Loucy (cell line): Measurements from ENCODE around the gene ALPP.
"Not testable (repeated sequence)": the region's sequence is repeated elsewhere in the genome, so short reads cannot be mapped to it uniquely, and the experiment has no call there.

Source experiments
- H2AFZ ChIP-seq: fragments of 200-600 bp; sonication (generic); 2 replicates; pipeline ENCODE4 v1.6.0; 2016; ENCODE audit warnings: antibody characterized with exemption, mild to moderate bottlenecking, low read length, moderate library complexity
- H3F3A ChIP-seq: fragments of 200-600 bp; 2 replicates; pipeline ENCODE4 v1.6.0; 2016; ENCODE audit warnings: antibody characterized with exemption, low read depth, mild to moderate bottlenecking
- H3K27me3 ChIP-seq: fragments of 200-600 bp; sonication (generic); 2 replicates; pipeline ENCODE4 v1.6.1; 2014; ENCODE audit warnings: low read length, mild to moderate bottlenecking; ENCODE audit not compliant: insufficient read depth, poor library complexity, severe bottlenecking
- H3K36me3 ChIP-seq: fragments of 200-600 bp; sonication (generic); 2 replicates; pipeline ENCODE4 v1.6.1; 2016; ENCODE audit warnings: low read length; ENCODE audit not compliant: insufficient read depth
- H3K4me1 ChIP-seq: fragments of 200-600 bp; sonication (generic); 2 replicates; pipeline ENCODE4 v1.5.1; 2014; ENCODE audit warnings: low read length, mild to moderate bottlenecking; ENCODE audit not compliant: insufficient read depth, poor library complexity, severe bottlenecking
- H3K4me2 ChIP-seq: fragments of 200-600 bp; sonication (generic); 2 replicates; pipeline ENCODE4 v1.6.0; 2014; ENCODE audit warnings: antibody characterized with exemption, low read length, low read depth, mild to moderate bottlenecking; ENCODE audit not compliant: poor library complexity, severe bottlenecking
- H3K4me3 ChIP-seq: fragments of 200-600 bp; sonication (generic); 2 replicates; pipeline ENCODE4 v1.5.1; 2014; ENCODE audit warnings: low read length, mild to moderate bottlenecking, mixed read lengths; ENCODE audit not compliant: poor library complexity, severe bottlenecking
- H3K79me2 ChIP-seq: fragments of 200-600 bp; sonication (generic); 2 replicates; pipeline ENCODE4 v1.6.1; 2014; ENCODE audit warnings: low read length; ENCODE audit not compliant: insufficient read depth
- H3K9ac ChIP-seq: fragments of 200-600 bp; sonication (generic); 2 replicates; pipeline ENCODE4 v1.6.0; 2014; ENCODE audit warnings: mild to moderate bottlenecking, low read depth, low read length, moderate library complexity; ENCODE audit not compliant: poor library complexity, severe bottlenecking
- H3K9me2 ChIP-seq: fragments of 200-600 bp; sonication (generic); replicated peaks from 2 replicates; pipeline ENCODE4 v1.6.1; 2016; ENCODE audit warnings: low read depth, low read length, mixed read lengths
- H3K9me3 ChIP-seq: fragments of 200-600 bp; sonication (generic); 2 replicates; pipeline ENCODE4 v1.6.1; 2014; ENCODE audit warnings: mild to moderate bottlenecking, antibody characterized with exemption, low read length, low read depth; ENCODE audit not compliant: insufficient read depth
- H4K20me1 ChIP-seq: fragments of 200-600 bp; sonication (generic); 2 replicates; pipeline ENCODE4 v1.6.0; 2014; ENCODE audit warnings: antibody characterized with exemption, low read length, mild to moderate bottlenecking; ENCODE audit not compliant: insufficient read depth, poor library complexity, severe bottlenecking
- CTCF ChIP-seq: fragments of 200-600 bp; sonication (generic); conservative IDR thresholded peaks from 2 replicates; pipeline ENCODE4 v1.5.1; 2014; ENCODE audit warnings: mild to moderate bottlenecking, antibody characterized with exemption, low read length
- EZH2phosphoT487 ChIP-seq: fragments of 200-600 bp; IDR thresholded peaks from 2 replicates; pipeline ENCODE4 v1.6.1; 2018; ENCODE audit warnings: antibody characterized with exemption, mild to moderate bottlenecking, moderate library complexity, borderline replicate concordance

The ALPP gene

GRCh38 chr2:232378735-232379151 is at the start of gene ALPP:
Gene ALPP (plus strand): TSS chr2:232378751. CDS start chr2:232378803, 52 bp downstream.
- H3K36me3 ChIP-seq, H3K9me3 ChIP-seq, H2AFZ ChIP-seq, H3K79me2 ChIP-seq, H3F3A ChIP-seq, H3K9me2 ChIP-seq, H3K4me3 ChIP-seq, H3K27me3 ChIP-seq, H3K4me1 ChIP-seq, H3K4me2 ChIP-seq, H4K20me1 ChIP-seq, H3K9ac ChIP-seq: not testable (repeated sequence)

- H3K9me2 ChIP-seq: no peaks in the 10 kb centered on the region
- H2AFZ ChIP-seq: no peak overlapping the region
- no peak for TF ChIP-seq EZH2phosphoT487
- TF ChIP-seq CTCF: no peak
- H3K4me3 ChIP-seq: no peak overlapping the region
- H3K79me2 ChIP-seq: no peaks in the 10 kb centered on the region
- H4K20me1 ChIP-seq: peaks cover 3% of the 10 kb centered on the region
- no peak overlapping the region for H3K4me2 ChIP-seq
- H3K9me3 ChIP-seq: no peaks in the 10 kb centered on the region
- no peaks in the 10 kb centered on the region for H3F3A ChIP-seq
- H3K4me1 ChIP-seq: peaks cover 4% of the 10 kb centered on the region
- no peaks in the 10 kb centered on the region for H3K36me3 ChIP-seq
- H3K9ac ChIP-seq: no peak overlapping the region
- no peaks in the 10 kb centered on the region for H3K27me3 ChIP-seq
These were observed 48.9 kb upstream of the ALPP start for GRCh38 chr2:232329716-232330067.

GRCh38 chr2:232330068-232330999 is 48.2 kb upstream of the ALPP start:
- Histone ChIP-seq H3K79me2 (no peaks in the 10 kb centered on the region), H3K9me2 (no peaks in the 10 kb centered on the region), H3K27me3 (no peaks in the 10 kb centered on the region), H3K4me1 (peaks cover 4% of the 10 kb centered on the region), H3F3A (no peaks in the 10 kb centered on the region), H3K4me2 (no peak overlapping the region), H3K9me3 (no peaks in the 10 kb centered on the region), H3K4me3 (no peak overlapping the region), H4K20me1 (peaks cover 3% of the 10 kb centered on the region), H2AFZ (no peak overlapping the region), H3K9ac (no peak overlapping the region), H3K36me3 (no peaks in the 10 kb centered on the region)
- TF ChIP-seq EZH2phosphoT487 (no peak), CTCF (no peak)

- H3K4me2 ChIP-seq: not testable (repeated sequence)
These were observed 47.5 kb upstream of the ALPP start for GRCh38 chr2:232331061-232331460.

GRCh38 chr2:232331641-232332040 is 46.9 kb upstream of the ALPP start:
- not testable (repeated sequence) for H3K27me3 ChIP-seq, H3K9me3 ChIP-seq, H4K20me1 ChIP-seq, H3K4me1 ChIP-seq, H3F3A ChIP-seq, H3K36me3 ChIP-seq, H3K4me3 ChIP-seq, H3K9me2 ChIP-seq, H3K9ac ChIP-seq, H2AFZ ChIP-seq, H3K4me2 ChIP-seq, H3K79me2 ChIP-seq

More at GRCh38 chr2:232331061-232331460, 47.5 kb upstream of the ALPP start:
- H3F3A ChIP-seq, H3K79me2 ChIP-seq, H3K27me3 ChIP-seq, H3K36me3 ChIP-seq, H3K9ac ChIP-seq, H3K4me3 ChIP-seq, H4K20me1 ChIP-seq, H2AFZ ChIP-seq, H3K9me3 ChIP-seq, H3K9me2 ChIP-seq, H3K4me1 ChIP-seq: not testable (repeated sequence)

GRCh38 chr2:232332244-232332939 is 46.2 kb upstream of the ALPP start:
- H3K9me3 ChIP-seq, H3K4me1 ChIP-seq, H3K4me3 ChIP-seq, H3F3A ChIP-seq, H3K4me2 ChIP-seq, H2AFZ ChIP-seq, H3K36me3 ChIP-seq, H3K9ac ChIP-seq, H3K27me3 ChIP-seq, H3K79me2 ChIP-seq, H3K9me2 ChIP-seq, H4K20me1 ChIP-seq: not testable (repeated sequence)
